Mesothelial cell of epicardium (in vitro differentiated cells): ENCODE results near the gene ITGB6. TPM values are rescaled to one million over a fixed set of nuclear protein-coding genes. Genes with fewer than 3 reads are reported as not detected.

Experiments used
- DNase-seq, 2 experiments: peaks; one replicate each; pipeline ENCODE4 v3.0.0; 2021; ENCODE audit warnings: low spot score in 2 of 2; ENCODE audit not compliant: unreplicated experiment in 2 of 2
- H3K27ac Mint-ChIP-seq: 2 replicates; pipeline ENCODE4 v1.8.0; 2021; ENCODE audit warnings: mixed read lengths
- H3K27me3 Mint-ChIP-seq: 2 replicates; pipeline ENCODE4 v1.8.0; 2021; ENCODE audit warnings: low read depth, mixed read lengths
- H3K36me3 Mint-ChIP-seq: 2 replicates; pipeline ENCODE4 v1.8.0; 2021; ENCODE audit warnings: mixed read lengths
- H3K4me1 Mint-ChIP-seq: 2 replicates; pipeline ENCODE4 v1.8.0; 2021; ENCODE audit warnings: mixed read lengths
- H3K4me3 Mint-ChIP-seq: 2 replicates; pipeline ENCODE4 v1.8.0; 2021; ENCODE audit warnings: mild to moderate bottlenecking, moderate library complexity, mixed read lengths
- H3K9me3 Mint-ChIP-seq: 2 replicates; pipeline ENCODE4 v1.8.0; 2021; ENCODE audit warnings: mixed read lengths
- CTCF ChIP-seq: fragments of 200-600 bp; sonication (generic); IDR thresholded peaks from one replicate; pipeline ENCODE4 v1.5.0; 2021; ENCODE audit warnings: antibody characterized with exemption; ENCODE audit not compliant: unreplicated experiment
- total RNA-seq: library from RNA; stranded (reverse); gene quantifications from 3 replicates; pipeline ENCODE4 v1.2.1, GENCODE V29; 2021

The ITGB6 gene
- total RNA-seq, 1 donor from 2014 or later: 14.3 TPM

- Mint-ChIP-seq H3K36me3 (peaks cover 3% of the 10 kb centered on the region), H3K9me3 (peaks cover 17% of the 10 kb centered on the region), H3K27me3 (no peaks in the 10 kb centered on the region), H3K27ac (no peak overlapping the region), H3K4me1 (peaks cover 6% of the 10 kb centered on the region), H3K4me3 (no peak overlapping the region)
- TF ChIP-seq CTCF: no peak
- DNase-seq: no peak
These were observed 136.0 kb downstream of the ITGB6 start for GRCh38 chr2:160063879-160064612.

- Mint-ChIP-seq H3K36me3 (peaks cover 2% of the 10 kb centered on the region), H3K4me1 (peaks cover 6% of the 10 kb centered on the region), H3K4me3 (peak overlapping the region; percentile 90), H3K27me3 (no peaks in the 10 kb centered on the region), H3K27ac (peak overlapping the region; percentile 88), H3K9me3 (peaks cover 12% of the 10 kb centered on the region)
- no peak for DNase-seq
- TF ChIP-seq CTCF: no peak
These were observed 136.8 kb downstream of the ITGB6 start for GRCh38 chr2:160063271-160063670.

- peak; percentile 32 to 69 for DNase-seq
- Mint-ChIP-seq H3K36me3 (no peaks in the 10 kb centered on the region), H3K27ac (peak within 1 kb of the TSS; percentile 88), H3K27me3 (no peaks in the 10 kb centered on the region), H3K4me3 (peak within 1 kb of the TSS; percentile 90), H3K4me1 (peaks cover 12% of the 10 kb centered on the region), H3K9me3 (peaks cover 8% of the 10 kb centered on the region)
- TF ChIP-seq CTCF: no peak
These were observed 137.6 kb downstream of the ITGB6 start, which contains the start of gene PLA2R1 for GRCh38 chr2:160062292-160063005. Gene PLA2R1 (minus strand): TSS chr2:160062615. CDS start chr2:160062403, 212 bp downstream.

GRCh38 chr2:160061944-160062291 is 138.2 kb downstream of the ITGB6 start:
- H3K27me3 Mint-ChIP-seq: no peaks in the 10 kb centered on the region
- no peak overlapping the region for H3K27ac Mint-ChIP-seq

GRCh38 chr2:160061533-160061932 is 138.5 kb downstream of the ITGB6 start:
- Mint-ChIP-seq H3K9me3 (peaks cover 3% of the 10 kb centered on the region), H3K36me3 (no peaks in the 10 kb centered on the region), H3K27me3 (no peaks in the 10 kb centered on the region), H3K4me3 (peak overlapping the region; percentile 90), H3K4me1 (peaks cover 14% of the 10 kb centered on the region), H3K27ac (no peak overlapping the region)
- TF ChIP-seq CTCF: no peak
- no peak for DNase-seq

More at GRCh38 chr2:160061944-160062291, 138.2 kb downstream of the ITGB6 start:
- Mint-ChIP-seq H3K36me3 (no peaks in the 10 kb centered on the region), H3K4me3 (peak overlapping the region; percentile 90), H3K4me1 (peaks cover 14% of the 10 kb centered on the region), H3K9me3 (peaks cover 7% of the 10 kb centered on the region)
- no peak for DNase-seq
- TF ChIP-seq CTCF: no peak
